Spleen (tissue), 11 donors: ENCODE measurements around the gene CCND3. TPM values are rescaled to one million over a fixed set of nuclear protein-coding genes. Genes with fewer than 3 reads are reported as not detected.

Experiments used
- DNase-seq: peaks from one replicate; pipeline ENCODE4 v3.0.0-alpha.2; 2020
- H3K27ac ChIP-seq, 8 donors: fragments of 200-600 bp; sonication (generic) in 7 of 8; 1 replicate in 4 of 8; 2 replicates in 4 of 8; pipeline versions ENCODE4 v1.5.0 to v1.8.0; 2016 to 2021; ENCODE audit warnings: inconsistent platforms in 4 of 8, mild to moderate bottlenecking in 4 of 8, moderate library complexity in 1 of 8
- H3K27me3 ChIP-seq, 7 donors: fragments of 200-600 bp; sonication (generic) in 6 of 7; replicated peaks in 1 of 7; 1 replicate in 4 of 7; 2 replicates in 3 of 7; pipeline versions ENCODE4 v1.5.0 to v1.8.0; 2016 to 2021; ENCODE audit warnings: inconsistent platforms in 3 of 7, mild to moderate bottlenecking in 1 of 7
- H3K36me3 ChIP-seq, 6 donors: fragments of 200-600 bp; sonication (generic) in 5 of 6; 1 replicate in 4 of 6; 2 replicates in 2 of 6; pipeline versions ENCODE4 v1.5.0 to v1.8.0; 2016 to 2021; ENCODE audit warnings: inconsistent platforms in 2 of 6
- H3K4me1 ChIP-seq, 6 donors: fragments of 200-600 bp; sonication (generic) in 5 of 6; 1 replicate in 3 of 6; 2 replicates in 3 of 6; pipeline versions ENCODE4 v1.5.0 to v1.8.0; 2016 to 2021; ENCODE audit warnings: inconsistent platforms in 3 of 6
- H3K4me3 ChIP-seq, 8 donors: fragments of 200-600 bp; sonication (generic) in 7 of 8; 1 replicate in 4 of 8; 2 replicates in 4 of 8; pipeline versions ENCODE4 v1.5.0 to v1.8.0; 2016 to 2021; ENCODE audit warnings: inconsistent platforms in 4 of 8, mild to moderate bottlenecking in 4 of 8, moderate library complexity in 2 of 8
- H3K9me3 ChIP-seq, 8 donors: fragments of 200-600 bp; sonication (generic) in 7 of 8; 1 replicate in 4 of 8; 2 replicates in 4 of 8; pipeline versions ENCODE4 v1.5.0 to v1.8.0; 2016 to 2021; ENCODE audit warnings: inconsistent platforms in 4 of 8
- CTCF ChIP-seq, 11 experiments: fragments of 200-600 bp in 7 of 11; fragments of 450-650 bp in 4 of 11; sonication (generic) in 4 of 11; IDR thresholded peaks in 8 of 11; conservative IDR thresholded peaks in 3 of 11; 1 replicate in 7 of 11; 2 replicates in 4 of 11; pipeline versions ENCODE4 v1.4.0 to v1.8.0; 2016 to 2021; ENCODE audit warnings: antibody characterized with exemption in 11 of 11, inconsistent platforms in 4 of 11, mild to moderate bottlenecking in 1 of 11
- POLR2A ChIP-seq, 3 donors: fragments of 450-650 bp; IDR thresholded peaks; one replicate each; pipeline ENCODE4 v1.5.1; 2017; ENCODE audit warnings: antibody characterized with exemption in 3 of 3, mild to moderate bottlenecking in 1 of 3
- POLR2AphosphoS5 ChIP-seq, 3 donors: sonication (generic); formaldehyde crosslinking; IDR thresholded peaks; one replicate each; pipeline ENCODE4 v1.5.1; 2017; ENCODE audit warnings: antibody characterized with exemption in 3 of 3
- WGBS, 5 donors: extraction: QIAGEN DNeasy Blood & Tissue Kit in 3 of 5; methylation state at CpG; one replicate each; pipeline versions ENCODE4 v1.1.5 to v1.1.7; 2013 to 2018; 5-methylcytosine and 5-hydroxymethylcytosine counted together
- intact Hi-C: fragments of 100-400 bp; cut with DNase I; formaldehyde crosslinking; loops from one replicate; pipeline ENCODE4 v1.15.0; 2023; ENCODE audit warnings: low total_unique reads
- polyA plus RNA-seq, 3 donors: library from polyadenylated mRNA; stranded (reverse); fragments of 200-250 nt; gene quantifications; one replicate each; pipeline ENCODE4 v1.2.1, GENCODE V29; 2013
- total RNA-seq, 7 donors: library from RNA; depleted of rRNA in 3 of 7; stranded (reverse); fragments of >200 nt in 3 of 7; fragmentation: NEBNext Ultra II Directional in 4 of 7; extraction: Animal tissue kit (Norgen Biotek cat#: 25700) in 4 of 7; gene quantifications; one replicate each; pipeline versions ENCODE4 v1.1.0 to v1.2.1, GENCODE V29; 2016 to 2021
- donor health status: healthy with polysubstance abuse.
- donor health status: DM: no; HTN: no; CAD: no; lungs with moderate emphysema.
- donor health status: DM: no; HTN: no; CAD: no.
- donor health status: Bipolar disorder and iron deficiency.
- donor health status: healthy.
- donor health status: DM: no; HTN: no; CAD: no.
- donor health status: DM: yes; HTN: yes; CAD: no.

CCND3 gene
- total and polyA plus RNA-seq, 10 donors: 115 to 531 (median 232) TPM

GRCh38 chr6:41896281-41896680, 45.3 kb downstream of the CCND3 start:
- Histone ChIP-seq H3K4me1 (peaks cover 5 to 42% (median 25%) of the 10 kb centered on the region in 6 donors), H3K9me3 (no peaks in the 10 kb centered on the region), H3K27ac (peak overlapping the region; percentile 61 to 91 (median 87)), H3K36me3 (peaks cover 0 to 19% (median 0%) of the 10 kb centered on the region in 6 donors), H3K4me3 (peak overlapping the region in 5 of 8 donors; percentile 72 to 91 (median 79)), H3K27me3 (no peaks in the 10 kb centered on the region)
- intact Hi-C loops: loop anchor here (10.0 kb wide), 1 partner anchor 101 kb away; no protein-coding TSS in a partner anchor
- TF ChIP-seq CTCF (IDR thresholded peaks at IDR 0.05 in 8 of 11, conservative IDR thresholded peaks at IDR 0.05 in 3 of 11): no peak
- TF ChIP-seq POLR2AphosphoS5 (IDR thresholded peaks at IDR 0.05): no peak
- TF ChIP-seq POLR2A (IDR thresholded peaks at IDR 0.05): no peak
- 21 to 43% (median 29%) methylated on average over 3 of the region's 3 CpGs for WGBS, 5 donors
- DNase-seq: no peak

- Histone ChIP-seq H3K27me3 (no peaks in the 10 kb centered on the region), H3K9me3 (no peaks in the 10 kb centered on the region), H3K27ac (peak within 1 kb of the TSS; percentile 61 to 91 (median 87)), H3K36me3 (peaks cover 0 to 19% (median 0%) of the 10 kb centered on the region in 6 donors), H3K4me3 (peak within 1 kb of the TSS; percentile 72 to 91 (median 78)), H3K4me1 (peaks cover 5 to 41% (median 25%) of the 10 kb centered on the region in 6 donors)
- TF ChIP-seq POLR2A (IDR thresholded peaks at IDR 0.05) (no peak), POLR2AphosphoS5 (IDR thresholded peaks at IDR 0.05) (peak; percentile 54 to 86 (median 78)), CTCF (IDR thresholded peaks at IDR 0.05 in 8 of 11, conservative IDR thresholded peaks at IDR 0.05 in 3 of 11) (no peak)
- intact Hi-C loops: loop anchor here (10.0 kb wide), 1 partner anchor 101 kb away; no protein-coding TSS in a partner anchor
- peak; percentile 96 for DNase-seq
- 1 to 2% (median 1%) methylated on average over 38 to 55 of the region's 55 CpGs for WGBS, 5 donors
Observed at GRCh38 chr6:41895300-41896233, 46.0 kb downstream of the CCND3 start, which contains the start of gene USP49. Gene USP49 (minus strand): TSS chr6:41895375. CDS start chr6:41806983, 88,392 bp downstream.

- Histone ChIP-seq H3K27me3 (no peaks in the 10 kb centered on the region), H3K27ac (peak overlapping the region in 7 of 8 donors; percentile 82 to 91 (median 87)), H3K4me1 (peaks cover 5 to 36% (median 25%) of the 10 kb centered on the region in 6 donors), H3K36me3 (peaks cover 0 to 10% (median 0%) of the 10 kb centered on the region in 6 donors), H3K4me3 (peak overlapping the region; percentile 72 to 91 (median 78)), H3K9me3 (no peaks in the 10 kb centered on the region)
- WGBS, 5 donors: 2 to 5% (median 3%) methylated on average over 54 to 56 of the region's 56 CpGs
- no peak for DNase-seq
- intact Hi-C loops: loop anchor here (10.0 kb wide), 1 partner anchor 100 kb away; no protein-coding TSS in a partner anchor
- no peak for TF ChIP-seq POLR2A (IDR thresholded peaks at IDR 0.05)
Observed at GRCh38 chr6:41894366-41895299, 47.0 kb downstream of the CCND3 start.

- Histone ChIP-seq H3K27ac (no peak overlapping the region), H3K36me3 (no peaks in the 10 kb centered on the region), H3K9me3 (no peaks in the 10 kb centered on the region), H3K4me1 (peaks cover 5 to 36% (median 25%) of the 10 kb centered on the region in 6 donors), H3K4me3 (no peak overlapping the region), H3K27me3 (no peaks in the 10 kb centered on the region)
- TF ChIP-seq POLR2A (IDR thresholded peaks at IDR 0.05): no peak
- intact Hi-C loops: loop anchor here (10.0 kb wide), 1 partner anchor 98 kb away; no protein-coding TSS in a partner anchor
- WGBS, 5 donors: 77 to 82% (median 78%) methylated on average over 4 of the region's 4 CpGs
- DNase-seq: no peak
Observed at GRCh38 chr6:41892921-41893564, 48.6 kb downstream of the CCND3 start.
